ENCODE data around the gene AP2B1.
"Not testable (repeated sequence)": the region's sequence is repeated elsewhere in the genome, so short reads cannot be mapped to it uniquely, and the experiment has no call there.

AP2B1 gene

DNA sequence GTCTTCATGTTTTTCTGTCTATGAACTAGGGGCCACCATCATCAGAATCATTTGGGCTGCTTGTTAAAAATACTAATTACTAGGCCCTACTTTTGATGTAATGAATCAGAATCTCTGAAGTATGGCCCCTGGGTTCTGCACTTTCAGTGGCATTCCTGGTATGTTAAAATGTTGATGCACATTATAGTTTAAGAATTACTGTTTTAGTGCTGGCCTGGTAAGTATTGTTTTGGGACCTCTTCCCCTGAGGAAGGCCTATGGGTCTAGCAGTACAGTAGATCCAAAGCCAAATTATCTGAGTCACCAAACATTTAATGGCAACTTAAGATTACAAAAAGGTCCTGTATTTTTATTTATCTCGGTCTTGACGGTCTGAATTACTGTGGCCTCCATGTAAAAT, 58.8 kb downstream of the AP2B1 start:
- DNase-seq, result no peak

DNA sequence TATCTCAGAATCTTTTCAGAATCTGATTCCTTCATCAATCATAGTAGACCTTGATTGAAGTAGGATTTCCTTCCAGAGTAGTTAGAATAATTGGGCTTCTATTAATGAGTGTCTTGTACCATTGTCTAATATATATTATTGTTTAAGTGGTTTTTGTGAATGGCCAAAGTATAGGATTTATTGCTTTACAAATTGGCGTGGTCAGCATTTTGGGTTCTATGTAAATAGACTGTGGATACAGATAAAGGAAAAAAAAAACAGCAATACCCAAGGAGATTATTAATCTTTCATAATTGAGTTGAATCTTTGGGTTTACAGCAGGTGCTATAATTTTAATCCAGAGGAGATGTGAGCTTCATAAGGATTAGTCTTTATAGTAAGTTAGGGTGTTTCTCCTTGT, 64.3 kb downstream of the AP2B1 start:
- DNase-seq, result no peak

DNA sequence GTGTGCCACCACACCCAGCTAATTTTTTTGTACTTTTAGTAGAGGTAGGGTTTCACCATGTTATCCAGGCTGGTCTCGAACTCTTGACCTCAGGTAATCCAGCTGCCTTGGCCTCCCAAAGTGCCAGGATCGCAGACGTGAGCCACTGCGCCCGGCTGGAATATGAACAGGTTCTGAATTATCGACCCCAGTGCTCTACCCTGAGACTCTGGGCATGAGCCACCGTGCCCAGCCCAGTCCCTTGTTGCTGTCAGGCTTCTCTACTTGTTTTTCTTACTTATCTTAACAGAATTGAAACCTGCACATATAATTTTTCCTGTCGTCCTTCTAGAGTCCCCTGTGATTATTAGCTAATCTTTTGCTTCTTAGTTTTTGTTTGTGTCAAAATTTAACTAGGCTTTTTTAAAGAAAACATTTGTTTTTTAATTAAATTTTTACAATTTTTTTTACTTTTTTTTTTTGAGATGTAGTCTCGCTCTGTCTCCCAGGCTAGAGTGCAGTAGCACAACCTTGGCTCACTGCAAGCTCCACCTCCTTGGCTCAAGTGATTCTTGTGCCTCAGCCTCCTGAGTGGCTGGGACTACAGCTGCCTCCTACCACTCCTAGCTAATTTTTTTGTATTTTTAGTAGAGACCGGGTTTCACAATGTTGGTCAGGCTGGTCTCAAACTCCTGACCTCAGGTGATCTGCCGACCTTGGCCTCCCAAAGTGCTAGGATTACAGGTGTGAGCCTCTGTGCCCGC, 66.7 kb downstream of the AP2B1 start:
- no peak for DNase-seq

DNA sequence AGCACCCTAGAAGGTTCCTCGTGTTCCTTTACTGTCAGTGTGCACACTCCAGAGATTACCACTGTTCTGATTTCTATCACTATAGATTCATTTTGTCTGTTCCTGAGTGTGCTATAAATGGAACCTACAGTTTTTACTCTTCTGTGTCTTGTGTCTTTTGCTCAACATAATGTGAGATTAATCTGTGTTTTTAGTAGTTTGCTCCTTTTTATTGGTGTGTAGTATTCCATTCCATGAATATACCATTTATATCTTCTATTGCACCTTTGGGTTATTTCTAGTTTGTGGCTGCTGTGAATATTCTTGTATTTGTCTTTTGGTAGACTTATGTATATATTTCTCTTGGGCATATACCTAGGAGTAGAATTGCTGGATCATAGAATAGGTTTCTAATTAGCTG, 68.2 kb downstream of the AP2B1 start:
- DNase-seq, result no peak

DNA sequence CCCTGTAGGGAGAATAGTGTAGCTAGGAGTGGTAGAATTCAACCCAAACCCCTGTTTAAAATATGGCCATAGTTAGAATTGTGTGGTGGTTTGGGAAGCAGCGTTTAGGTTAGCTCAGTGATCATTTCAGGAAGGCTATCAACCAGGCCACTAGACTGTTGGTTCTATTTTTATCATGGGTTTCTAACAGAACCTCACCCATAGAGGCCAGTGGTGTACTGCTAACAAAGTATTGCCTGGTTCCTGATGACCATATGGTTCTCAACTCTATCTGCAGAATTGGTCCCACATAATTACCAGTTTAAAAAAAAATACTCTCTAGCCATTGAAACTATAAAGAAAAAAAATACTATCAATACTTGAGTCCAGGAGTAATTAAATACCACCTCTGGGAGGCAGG, 73.8 kb downstream of the AP2B1 start:
- DNase-seq, result no peak

DNA sequence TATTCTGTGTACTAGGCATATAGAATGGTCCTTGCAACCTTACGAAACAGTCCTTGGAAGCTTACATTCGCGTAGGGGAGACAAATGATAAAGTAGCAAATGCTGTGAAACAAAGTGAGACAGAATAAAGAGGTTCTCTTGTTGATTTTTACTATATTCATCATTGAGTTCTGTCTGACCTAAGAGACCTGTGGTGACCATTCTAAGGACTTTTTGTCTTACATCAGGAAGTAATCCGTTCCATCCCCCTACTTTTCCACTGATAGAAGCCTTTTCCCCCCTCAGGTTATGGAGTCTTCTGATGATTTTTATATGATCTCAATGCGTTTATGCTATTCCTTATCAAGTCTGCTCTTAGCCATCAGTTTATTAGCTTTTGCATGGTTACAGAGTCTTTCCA, 77.6 kb downstream of the AP2B1 start:
- DNase-seq, result no peak

DNA sequence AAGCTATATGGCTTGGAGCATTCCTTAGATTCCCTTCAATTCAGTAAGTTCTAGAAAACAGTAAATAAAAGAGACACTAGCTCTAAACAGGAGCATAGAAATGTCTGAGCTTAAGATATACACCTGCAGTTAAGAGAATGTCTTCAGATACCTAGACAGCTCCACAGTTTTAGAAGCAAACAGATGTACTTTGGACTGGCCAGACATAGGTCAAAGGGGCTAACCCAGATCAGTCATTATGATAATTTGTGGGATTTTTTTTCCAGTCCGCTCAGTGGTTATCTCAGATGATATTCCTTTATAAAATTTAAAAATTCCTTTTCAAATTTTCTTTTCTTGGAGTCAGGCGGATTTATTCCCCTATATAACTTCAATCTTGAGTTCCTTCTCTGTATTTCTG, 78.5 kb downstream of the AP2B1 start:
- DNase-seq, result no peak

DNA sequence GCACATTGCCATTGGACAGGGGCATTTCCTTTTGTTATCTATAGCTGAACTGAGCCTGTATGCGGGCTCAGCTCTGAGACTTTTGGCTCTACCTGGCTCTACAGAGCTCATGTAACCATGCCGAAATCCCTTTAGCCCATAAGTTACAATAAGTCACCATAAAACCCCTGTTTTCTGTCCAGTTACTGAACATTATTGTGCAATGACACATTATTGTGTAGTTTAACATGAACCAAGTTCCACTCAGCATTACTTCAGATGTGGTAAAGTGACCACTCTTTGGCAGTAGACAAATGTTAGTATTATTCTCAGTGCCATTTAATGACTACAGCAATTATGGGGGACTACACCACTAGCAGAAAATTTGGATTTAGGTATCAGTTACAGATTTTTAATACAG, 78.9 kb downstream of the AP2B1 start:
- no peak for DNase-seq

DNA sequence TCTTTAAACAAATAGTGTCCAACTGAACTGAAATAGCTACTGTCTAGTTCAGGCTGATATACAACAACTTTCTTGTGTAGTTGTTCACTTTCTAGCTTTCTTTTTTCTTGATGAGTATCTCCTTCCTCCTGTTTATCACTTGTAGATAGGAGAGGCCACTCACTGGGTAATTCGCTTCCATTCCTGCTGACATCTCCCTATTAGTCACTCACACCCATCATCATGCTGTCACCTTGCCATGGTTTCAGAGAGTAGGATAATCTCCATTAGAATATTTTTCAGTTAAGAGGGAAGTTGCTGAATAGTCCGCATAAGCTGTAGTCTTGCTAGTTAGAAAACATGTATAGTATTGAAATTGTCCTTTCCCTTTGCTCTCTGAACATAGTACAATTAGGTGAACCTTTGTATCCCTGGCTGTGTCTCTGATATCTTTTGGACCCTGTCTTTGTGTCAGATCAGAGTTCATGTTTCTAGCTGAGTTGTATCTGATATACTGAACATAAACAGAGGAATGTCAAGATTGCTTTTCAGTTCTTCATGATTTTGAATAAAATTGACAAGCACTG, 79.9 kb downstream of the AP2B1 start:
- DNase-seq, result no peak

DNA sequence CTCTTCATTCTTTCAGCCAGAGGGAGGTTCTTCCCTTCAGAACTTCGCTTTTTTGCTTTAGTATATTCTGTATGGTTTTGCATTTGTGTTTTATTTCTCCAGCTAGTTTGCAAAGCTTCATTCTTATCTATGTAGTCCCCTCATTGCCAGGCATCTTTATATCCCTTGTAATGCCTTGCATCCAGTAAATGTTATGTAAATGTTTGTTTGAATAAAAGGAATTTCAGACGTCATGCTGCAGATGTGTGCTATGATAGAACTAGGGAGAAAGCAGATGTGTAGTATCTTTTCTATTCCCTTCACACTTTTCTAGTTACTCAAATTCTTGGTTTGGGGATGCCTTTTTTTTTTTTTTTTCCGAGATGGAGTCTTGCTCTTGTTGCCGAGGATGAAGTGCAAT, 81.7 kb downstream of the AP2B1 start:
- DNase-seq, result no peak

DNA sequence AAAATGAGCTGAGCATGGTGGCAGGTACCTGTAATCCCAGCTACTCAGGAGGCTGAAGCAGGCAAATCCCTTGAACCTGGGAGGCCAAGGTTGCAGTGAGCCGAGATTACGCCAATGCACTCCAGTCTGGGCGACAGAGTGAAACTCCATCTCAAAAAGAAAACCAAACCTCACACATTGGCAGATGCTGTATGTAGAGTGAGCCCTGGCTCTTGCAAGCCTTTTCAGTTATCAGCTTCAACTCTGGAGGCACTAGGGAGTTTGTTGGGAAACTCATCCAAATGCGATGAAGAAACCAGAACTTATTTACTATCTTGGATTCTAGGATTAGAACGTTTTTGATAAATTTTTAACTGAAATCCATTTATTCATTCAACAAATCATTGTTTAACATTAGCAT, 87.4 kb downstream of the AP2B1 start:
- DNase-seq, result no peak

DNA sequence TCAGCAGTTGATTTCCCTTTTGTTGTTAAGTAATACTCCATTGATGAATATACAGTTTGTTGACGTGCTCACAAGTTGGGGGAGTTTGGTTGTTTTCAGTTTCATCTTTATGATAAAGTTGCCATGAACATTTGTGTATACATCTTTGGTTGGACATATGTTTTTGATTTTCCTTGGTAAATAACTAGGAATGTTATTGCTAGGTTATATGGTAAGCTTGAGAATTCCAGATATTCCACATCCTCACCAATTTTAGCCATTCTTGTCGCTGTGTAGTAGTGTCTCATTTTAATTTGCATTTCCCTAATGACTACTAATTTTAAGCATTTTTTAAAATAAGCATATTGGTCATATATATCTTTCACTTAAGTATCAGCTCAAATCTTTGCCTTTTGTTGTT, 89.3 kb downstream of the AP2B1 start:
- no peak for DNase-seq

DNA sequence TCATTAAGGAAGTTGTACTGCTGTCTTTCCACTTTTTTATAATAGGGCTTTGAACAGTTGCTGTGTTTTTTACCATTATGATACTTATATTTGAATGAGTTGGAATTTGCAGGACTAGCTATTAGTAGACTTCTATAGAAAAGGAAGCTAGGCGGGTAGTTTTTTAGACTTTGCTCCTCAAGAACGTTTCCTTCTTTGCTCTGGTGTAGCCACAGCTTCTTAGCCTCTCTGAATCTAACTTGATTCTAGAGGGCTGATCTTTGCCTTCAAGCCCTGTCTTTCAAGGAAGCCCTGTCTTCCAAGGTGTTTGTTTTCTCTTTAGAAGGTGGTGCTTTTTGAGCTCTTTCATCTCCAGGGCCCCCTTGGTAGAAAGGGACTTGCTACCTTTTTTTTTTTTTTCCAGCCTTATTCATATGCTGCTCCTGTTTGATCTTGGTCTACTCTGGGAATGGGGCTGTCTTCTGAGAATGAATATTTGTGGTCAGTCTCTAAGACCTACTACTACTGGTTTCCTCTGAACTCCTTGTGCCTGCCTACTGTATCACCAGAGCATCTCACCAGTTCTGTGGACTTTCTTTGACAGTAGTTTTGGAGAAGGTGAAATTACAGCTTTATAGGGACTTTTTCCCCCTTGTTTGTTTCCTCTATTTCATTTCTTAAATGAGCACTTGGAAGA, 92.0 kb downstream of the AP2B1 start:
- no peak for DNase-seq

DNA sequence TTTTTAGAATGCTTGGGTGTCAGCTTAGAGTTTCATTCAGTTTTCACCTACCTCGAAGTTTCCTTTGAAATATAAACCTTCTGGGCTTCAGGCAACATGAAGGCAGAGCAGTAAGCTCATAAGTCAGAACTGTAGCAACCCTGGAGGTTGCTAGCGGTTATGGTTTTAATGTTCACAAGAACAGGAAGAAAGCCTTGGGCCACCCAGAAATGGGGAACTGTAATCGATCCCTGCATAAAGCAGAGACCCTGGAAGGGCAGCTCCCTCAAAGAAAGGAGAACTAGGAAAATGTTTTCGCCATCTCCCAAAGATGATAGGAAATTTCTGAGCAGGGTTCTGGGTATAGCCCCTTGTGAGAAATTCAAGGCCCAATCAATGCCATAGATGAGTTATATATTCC, 96.5 kb downstream of the AP2B1 start:
- no peak for DNase-seq

DNA sequence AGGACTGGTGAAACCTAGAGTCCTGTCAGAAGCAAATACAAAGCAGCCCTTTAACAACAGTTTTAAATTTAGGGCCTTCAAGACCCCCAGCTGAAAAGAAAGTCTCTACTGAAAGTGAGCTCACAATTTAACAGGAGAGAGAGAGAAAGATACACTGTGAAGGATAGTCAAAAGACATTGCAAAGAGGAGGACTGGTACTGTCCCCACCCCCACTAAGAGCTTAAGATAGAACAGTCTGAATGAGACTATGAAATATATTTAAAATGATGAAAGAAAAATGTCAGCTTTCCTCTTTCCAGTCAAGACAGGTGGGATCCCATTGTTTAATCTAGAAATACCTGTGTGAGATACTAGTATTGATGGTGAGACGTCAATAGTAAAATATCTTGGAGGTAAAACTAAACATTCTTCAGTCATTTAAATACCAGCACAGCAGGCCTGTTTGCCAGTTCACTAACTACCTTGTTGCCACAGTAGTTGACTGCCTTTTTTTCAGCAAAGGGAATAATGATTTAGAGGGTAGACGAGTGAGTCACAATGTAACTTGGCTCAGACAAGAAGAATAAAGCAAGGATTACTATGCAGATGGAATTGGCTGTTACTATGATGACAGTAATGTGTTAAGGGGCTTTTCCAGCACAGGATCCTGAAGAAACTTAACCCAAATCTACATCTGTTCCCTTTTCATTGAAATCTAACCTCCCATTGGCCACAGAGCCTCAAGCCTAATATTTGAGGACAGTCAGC, 97.1 kb downstream of the AP2B1 start:
- no peak for DNase-seq

DNA sequence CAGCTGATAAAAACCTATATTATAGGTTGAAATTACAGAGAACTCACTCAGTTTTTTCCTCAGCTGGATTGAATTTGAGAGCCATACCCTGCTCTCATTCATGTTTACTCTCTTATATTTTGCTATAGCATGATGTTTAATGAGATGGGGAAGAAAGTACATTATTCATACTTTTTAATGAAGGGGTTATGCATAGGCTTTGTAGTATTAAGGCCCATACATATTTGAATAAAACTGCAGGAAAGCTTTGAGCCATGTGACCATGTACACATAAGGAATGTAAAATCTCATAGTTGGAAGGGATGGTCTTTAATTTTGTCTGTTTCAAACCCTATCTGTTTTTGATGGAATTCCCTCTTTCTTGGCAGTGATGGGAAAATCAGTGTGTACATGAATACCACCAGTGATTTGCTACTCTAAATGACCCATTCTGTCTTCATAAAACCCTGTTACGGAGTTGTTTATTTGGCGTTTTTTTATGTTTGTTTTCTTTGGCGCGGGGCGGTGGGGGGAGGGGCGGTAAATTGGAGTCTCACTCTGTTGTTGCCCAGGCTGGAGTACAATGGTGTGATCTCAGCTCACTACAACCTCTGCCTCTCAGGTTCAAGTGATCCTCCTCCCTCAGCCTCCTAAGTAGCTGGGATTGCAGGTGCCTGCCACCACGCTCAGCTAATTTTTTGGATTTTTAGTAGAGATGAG, 105.5 kb downstream of the AP2B1 start:
- no peak for DNase-seq

DNA sequence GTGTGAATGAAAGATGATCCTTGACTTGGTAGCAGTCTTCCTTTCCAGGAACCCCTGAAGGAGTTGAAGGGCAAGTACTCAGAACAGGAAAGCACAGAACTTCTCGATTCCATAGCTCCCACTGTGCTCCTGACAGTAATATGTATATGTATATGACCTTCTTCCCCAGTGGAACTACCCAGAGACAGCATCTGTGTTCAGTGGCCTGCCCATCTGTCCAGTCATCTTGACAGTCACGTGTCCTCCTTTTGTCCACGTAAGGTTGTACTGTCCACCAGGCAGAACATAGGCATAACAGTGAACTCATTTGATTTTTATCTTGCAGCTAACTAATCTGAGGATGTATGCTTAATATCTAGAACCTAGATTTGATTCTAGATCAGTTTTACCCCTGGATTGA, 106.5 kb downstream of the AP2B1 start:
- DNase-seq, result no peak

DNA sequence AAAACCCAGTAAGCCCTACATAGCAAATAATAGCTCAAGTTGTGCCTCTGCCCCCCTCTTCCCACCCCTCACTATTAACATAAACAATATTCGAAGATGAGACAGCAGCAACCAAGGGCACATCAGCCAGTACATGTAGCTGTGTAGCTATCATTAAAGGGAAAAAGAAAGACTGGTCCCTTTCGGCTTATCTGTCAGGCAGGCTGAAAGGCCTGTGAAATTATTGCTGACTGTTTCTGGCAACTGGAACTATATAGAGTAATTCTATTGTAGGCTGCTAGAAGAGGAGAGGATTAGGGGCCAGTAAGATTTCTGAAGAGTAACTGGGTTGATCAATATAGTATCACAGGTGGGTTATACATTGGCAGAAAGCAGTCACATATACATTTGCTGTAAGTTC, 107.8 kb downstream of the AP2B1 start:
- DNase-seq, result no peak

DNA sequence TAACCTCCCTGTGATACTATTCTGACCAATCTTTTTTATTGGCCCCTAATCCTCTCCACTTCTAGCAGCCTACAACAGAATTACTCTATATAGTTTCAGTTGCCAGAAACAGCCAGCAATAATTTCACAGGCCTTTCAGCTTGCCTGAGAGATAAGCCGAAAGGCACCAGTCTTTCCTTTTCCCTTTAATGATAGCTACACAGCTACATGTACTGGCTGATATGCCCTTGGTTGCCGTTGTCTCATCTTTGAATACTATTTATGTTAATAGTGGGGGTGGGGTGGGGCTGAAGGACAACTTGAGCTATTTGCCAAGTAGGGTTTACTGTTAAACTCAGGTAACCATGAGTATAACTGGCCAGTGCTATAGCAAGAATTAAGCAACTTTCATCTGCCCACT, 108.5 kb downstream of the AP2B1 start:
- no peak for DNase-seq

DNA sequence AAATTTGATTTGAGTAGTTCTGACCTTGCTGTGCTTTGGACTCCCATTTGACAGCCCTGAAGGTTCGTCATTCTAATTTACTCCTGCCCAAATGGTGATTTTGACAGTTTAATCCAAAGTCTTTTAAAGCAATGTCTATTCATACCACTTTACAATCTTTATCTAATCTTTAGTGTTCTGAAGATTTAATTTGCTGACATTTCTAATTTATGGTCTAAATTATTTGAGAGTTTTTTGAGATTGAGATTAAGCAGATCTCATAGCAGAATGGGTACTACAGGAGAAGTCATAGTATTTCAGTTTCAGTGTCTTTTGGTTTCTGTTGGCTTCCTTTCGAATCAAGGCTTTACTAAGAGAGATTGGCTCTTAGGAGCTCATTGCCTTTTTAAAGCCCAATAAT, 111.7 kb downstream of the AP2B1 start:
- no peak for DNase-seq

DNA sequence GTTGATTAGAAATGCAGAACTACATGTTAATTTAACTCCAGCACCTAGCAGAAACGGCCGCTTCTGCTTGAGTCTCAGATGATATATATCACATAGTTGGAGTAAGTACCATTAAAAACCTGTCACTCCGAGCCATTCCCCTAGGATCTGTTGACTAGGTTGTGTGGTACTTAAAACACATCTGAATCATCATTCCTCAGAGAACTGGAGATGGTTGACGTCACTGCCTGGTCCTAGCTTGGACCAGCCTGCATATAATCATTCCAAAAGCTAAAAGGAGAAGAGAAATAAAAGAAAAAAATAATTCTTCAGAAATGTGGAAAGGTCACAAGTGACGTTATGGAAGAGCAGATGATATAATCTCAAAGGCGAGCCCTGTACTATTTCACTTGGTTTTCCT, 113.0 kb downstream of the AP2B1 start:
- DNase-seq, result no peak

DNA sequence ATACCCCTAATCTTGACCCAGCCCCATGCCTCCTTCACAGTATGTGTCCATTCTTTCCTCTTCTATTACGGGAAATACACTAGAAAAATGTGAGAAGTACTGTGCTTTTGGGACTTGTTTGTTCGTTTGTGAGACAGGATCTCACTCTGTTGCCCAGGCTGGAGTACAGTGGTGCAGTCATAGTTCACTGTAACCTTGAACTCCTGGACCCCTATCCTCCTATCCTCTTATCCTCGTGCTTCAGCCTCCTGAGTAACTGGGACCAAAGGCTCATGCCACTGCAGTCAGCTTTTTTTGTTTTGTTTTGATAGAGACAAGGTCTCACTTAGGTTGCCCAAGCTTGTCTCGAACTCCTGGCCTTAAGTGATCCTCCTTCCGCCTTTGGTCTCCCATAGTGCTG, 114.4 kb downstream of the AP2B1 start:
- DNase-seq, result no peak

DNA sequence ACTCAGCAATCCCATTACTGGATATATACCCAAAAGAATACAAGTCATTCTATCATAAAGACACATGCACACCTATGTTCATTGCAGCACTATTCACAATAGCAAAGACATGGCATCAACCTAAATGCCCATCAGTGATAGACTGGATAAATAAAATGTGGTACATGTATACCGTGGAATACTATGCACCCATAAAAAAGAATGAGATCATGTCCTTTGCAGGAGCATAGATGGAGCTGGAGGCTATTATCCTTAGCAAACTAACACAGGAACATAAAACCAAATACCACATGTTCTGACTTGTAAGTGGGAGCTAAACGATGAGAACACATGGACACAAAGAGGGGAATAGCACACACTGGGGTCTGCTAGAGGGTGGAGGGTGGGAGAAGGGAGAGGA, 116.2 kb downstream of the AP2B1 start:
- not testable (repeated sequence) for DNase-seq
